WTC11 (cell line): ENCODE measurements around the gene EXOSC2.

Experiments
- CBFB ChIP-seq: sonication (generic); formaldehyde crosslinking; IDR thresholded peaks from 2 replicates; pipeline ENCODE4 v1.8.1; 2022; ENCODE audit warnings: mild to moderate bottlenecking, low read depth, missing genetic modification reagents
- SP1 ChIP-seq: sonication (generic); formaldehyde crosslinking; conservative IDR thresholded peaks from 2 replicates; pipeline ENCODE4 v1.8.1; 2022; ENCODE audit warnings: missing genetic modification reagents
- TF ChIP-seq, protein P1 (sequence below): fragments of 200-600 bp; IDR thresholded peaks from 2 replicates; pipeline ENCODE4 v1.8.0; 2022; ENCODE audit warnings: antibody characterized with exemption
- TF ChIP-seq, protein P2 (sequence below): sonication (generic); formaldehyde crosslinking; IDR thresholded peaks from 2 replicates; pipeline ENCODE4 v1.8.1; 2022; ENCODE audit warnings: low read depth, mild to moderate bottlenecking, moderate library complexity, missing genetic modification reagents, borderline replicate concordance
- TF ChIP-seq, protein P3 (sequence below): sonication (generic); formaldehyde crosslinking; IDR thresholded peaks from 2 replicates; pipeline ENCODE4 v1.8.0; 2022; ENCODE audit warnings: mild to moderate bottlenecking, missing genetic modification reagents
- TF ChIP-seq, protein P4 (sequence below): sonication (generic); formaldehyde crosslinking; IDR thresholded peaks from 2 replicates; pipeline ENCODE4 v1.8.1; 2023; ENCODE audit warnings: mild to moderate bottlenecking, missing genetic modification reagents, moderate library complexity
- TF ChIP-seq, protein P5 (sequence below): sonication (generic); formaldehyde crosslinking; conservative IDR thresholded peaks from 2 replicates; pipeline ENCODE4 v1.8.1; 2022; ENCODE audit warnings: mild to moderate bottlenecking, missing genetic modification reagents

DNA sequence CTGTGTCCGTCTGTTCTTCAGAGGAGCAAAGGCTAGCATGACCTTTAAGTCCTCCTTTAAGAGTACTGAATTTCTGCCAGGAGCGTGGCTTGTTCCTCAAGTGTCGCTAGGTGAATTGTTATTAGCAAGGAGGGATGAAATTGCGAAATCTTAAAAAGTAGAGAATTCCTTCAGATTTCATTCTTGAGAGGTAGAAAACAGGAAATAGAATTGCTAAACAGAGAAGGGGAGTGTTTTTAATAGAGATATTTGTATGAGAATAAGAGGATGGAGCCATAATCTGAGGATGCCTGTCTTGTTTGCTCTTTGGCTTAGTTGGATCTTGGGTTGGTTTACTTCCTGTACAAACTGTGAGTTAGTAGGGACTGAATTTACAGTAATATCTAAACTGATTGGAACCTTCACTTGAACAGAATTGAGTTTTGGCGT, 39.2 kb downstream of the EXOSC2 start:
- TF ChIP-seq, protein P1, sequence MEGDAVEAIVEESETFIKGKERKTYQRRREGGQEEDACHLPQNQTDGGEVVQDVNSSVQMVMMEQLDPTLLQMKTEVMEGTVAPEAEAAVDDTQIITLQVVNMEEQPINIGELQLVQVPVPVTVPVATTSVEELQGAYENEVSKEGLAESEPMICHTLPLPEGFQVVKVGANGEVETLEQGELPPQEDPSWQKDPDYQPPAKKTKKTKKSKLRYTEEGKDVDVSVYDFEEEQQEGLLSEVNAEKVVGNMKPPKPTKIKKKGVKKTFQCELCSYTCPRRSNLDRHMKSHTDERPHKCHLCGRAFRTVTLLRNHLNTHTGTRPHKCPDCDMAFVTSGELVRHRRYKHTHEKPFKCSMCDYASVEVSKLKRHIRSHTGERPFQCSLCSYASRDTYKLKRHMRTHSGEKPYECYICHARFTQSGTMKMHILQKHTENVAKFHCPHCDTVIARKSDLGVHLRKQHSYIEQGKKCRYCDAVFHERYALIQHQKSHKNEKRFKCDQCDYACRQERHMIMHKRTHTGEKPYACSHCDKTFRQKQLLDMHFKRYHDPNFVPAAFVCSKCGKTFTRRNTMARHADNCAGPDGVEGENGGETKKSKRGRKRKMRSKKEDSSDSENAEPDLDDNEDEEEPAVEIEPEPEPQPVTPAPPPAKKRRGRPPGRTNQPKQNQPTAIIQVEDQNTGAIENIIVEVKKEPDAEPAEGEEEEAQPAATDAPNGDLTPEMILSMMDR = no peak
- TF ChIP-seq, protein P2, sequence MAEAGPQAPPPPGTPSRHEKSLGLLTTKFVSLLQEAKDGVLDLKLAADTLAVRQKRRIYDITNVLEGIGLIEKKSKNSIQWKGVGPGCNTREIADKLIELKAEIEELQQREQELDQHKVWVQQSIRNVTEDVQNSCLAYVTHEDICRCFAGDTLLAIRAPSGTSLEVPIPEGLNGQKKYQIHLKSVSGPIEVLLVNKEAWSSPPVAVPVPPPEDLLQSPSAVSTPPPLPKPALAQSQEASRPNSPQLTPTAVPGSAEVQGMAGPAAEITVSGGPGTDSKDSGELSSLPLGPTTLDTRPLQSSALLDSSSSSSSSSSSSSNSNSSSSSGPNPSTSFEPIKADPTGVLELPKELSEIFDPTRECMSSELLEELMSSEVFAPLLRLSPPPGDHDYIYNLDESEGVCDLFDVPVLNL (CRISPR knock-in tag) = no peak
- TF ChIP-seq, protein P3, sequence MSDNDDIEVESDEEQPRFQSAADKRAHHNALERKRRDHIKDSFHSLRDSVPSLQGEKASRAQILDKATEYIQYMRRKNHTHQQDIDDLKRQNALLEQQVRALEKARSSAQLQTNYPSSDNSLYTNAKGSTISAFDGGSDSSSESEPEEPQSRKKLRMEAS = no peak
- no peak for TF ChIP-seq SP1 (CRISPR knock-in tag)
- TF ChIP-seq, protein P4, sequence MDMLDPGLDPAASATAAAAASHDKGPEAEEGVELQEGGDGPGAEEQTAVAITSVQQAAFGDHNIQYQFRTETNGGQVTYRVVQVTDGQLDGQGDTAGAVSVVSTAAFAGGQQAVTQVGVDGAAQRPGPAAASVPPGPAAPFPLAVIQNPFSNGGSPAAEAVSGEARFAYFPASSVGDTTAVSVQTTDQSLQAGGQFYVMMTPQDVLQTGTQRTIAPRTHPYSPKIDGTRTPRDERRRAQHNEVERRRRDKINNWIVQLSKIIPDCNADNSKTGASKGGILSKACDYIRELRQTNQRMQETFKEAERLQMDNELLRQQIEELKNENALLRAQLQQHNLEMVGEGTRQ (CRISPR knock-in tag) = no peak
- TF ChIP-seq, protein P5, sequence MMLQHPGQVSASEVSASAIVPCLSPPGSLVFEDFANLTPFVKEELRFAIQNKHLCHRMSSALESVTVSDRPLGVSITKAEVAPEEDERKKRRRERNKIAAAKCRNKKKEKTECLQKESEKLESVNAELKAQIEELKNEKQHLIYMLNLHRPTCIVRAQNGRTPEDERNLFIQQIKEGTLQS (CRISPR knock-in tag) = no peak
- no peak for TF ChIP-seq CBFB (CRISPR knock-in tag)
